ENCODE data around the gene SPEG. TPM values are rescaled to one million over a fixed set of nuclear protein-coding genes. Genes with fewer than 3 reads are reported as not detected.

Gene SPEG
- total RNA-seq, 4 donors from 2014 or later = 12.4 to 28.9 (median 17.7) TPM

DNA sequence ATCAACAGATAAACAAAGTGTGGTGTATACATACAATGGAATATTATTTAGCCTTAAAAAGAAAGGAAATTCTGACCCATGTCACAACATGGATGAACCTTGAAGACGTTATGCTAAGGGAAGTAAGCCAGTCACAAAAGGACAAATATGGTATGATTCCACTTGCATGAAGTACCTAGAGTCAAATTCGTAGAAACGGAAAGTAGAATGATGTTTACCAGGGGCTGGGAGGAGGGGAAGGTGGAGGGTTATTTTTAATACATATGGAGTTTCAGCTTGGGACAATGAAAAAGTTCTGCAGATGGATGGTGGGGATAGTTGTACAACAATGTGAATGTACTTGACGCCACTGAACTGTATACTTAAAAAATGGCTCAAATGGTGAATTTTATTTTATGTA, 19.8 kb upstream of the SPEG start:
- DNase-seq (ENCODE audit: low spot score) (no peak), ATAC-seq (ENCODE audit: low FRiP score) (no peak)
- TF ChIP-seq, protein P1, sequence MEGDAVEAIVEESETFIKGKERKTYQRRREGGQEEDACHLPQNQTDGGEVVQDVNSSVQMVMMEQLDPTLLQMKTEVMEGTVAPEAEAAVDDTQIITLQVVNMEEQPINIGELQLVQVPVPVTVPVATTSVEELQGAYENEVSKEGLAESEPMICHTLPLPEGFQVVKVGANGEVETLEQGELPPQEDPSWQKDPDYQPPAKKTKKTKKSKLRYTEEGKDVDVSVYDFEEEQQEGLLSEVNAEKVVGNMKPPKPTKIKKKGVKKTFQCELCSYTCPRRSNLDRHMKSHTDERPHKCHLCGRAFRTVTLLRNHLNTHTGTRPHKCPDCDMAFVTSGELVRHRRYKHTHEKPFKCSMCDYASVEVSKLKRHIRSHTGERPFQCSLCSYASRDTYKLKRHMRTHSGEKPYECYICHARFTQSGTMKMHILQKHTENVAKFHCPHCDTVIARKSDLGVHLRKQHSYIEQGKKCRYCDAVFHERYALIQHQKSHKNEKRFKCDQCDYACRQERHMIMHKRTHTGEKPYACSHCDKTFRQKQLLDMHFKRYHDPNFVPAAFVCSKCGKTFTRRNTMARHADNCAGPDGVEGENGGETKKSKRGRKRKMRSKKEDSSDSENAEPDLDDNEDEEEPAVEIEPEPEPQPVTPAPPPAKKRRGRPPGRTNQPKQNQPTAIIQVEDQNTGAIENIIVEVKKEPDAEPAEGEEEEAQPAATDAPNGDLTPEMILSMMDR (IDR thresholded peaks at IDR 0.05) = no peak

DNA sequence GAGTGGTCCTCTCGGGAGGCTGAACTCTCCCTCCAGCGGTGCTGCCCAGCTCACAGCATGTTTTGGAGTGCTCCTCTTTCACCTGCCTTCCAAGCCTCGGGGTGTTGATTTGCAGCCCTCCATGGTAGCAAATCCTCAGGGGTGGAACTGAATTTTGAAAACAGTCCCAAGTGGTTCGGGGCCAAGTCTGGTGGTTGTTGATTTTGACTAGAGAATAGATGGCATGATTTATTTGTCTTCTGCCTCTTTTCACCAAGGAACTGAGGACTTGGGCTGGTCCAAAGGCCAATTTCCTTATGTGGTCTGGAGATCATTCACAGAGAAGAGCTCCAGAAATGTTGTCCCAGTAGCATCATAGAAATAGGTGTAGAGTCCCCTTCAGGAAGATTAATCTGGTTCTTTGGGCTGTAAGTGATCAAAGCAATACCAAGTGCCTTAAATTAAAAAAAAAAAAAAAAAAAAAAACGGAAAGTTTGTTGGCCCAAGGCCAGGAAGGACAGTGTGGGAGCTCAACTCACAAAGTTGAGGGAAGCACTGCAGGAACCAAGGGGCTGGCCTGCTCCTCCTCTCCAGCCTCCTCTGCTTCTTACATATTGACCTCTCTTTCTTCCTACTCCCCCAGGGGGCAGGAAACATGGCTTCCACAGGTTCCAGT, 18.9 kb upstream of the SPEG start:
- no peak for DNase-seq (ENCODE audit: low spot score)
- TF ChIP-seq, protein P1 (IDR thresholded peaks at IDR 0.05) = no peak
- ATAC-seq (ENCODE audit: low FRiP score) = no peak

DNA sequence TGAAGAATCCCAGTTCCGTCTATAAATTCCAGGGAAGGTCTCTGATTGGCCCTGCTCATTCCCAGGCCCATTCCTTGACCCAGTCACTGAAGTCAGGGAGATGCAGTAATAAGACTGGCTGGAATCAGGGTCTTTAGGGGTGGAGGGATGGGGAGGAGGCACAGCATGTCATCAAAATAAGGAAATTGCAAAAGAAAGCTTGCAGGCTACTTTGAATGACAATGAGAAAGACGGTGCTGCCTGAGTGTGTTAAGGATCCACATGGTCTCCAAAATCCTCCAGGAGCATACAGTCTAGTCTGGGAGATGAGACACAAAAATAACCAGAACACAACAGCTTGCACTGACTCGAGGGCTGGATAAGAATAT, 18.4 kb upstream of the SPEG start:
- TF ChIP-seq, protein P1 (IDR thresholded peaks at IDR 0.05) = no peak
- no peak for DNase-seq (ENCODE audit: low spot score)
- ATAC-seq (ENCODE audit: low FRiP score) = no peak

DNA sequence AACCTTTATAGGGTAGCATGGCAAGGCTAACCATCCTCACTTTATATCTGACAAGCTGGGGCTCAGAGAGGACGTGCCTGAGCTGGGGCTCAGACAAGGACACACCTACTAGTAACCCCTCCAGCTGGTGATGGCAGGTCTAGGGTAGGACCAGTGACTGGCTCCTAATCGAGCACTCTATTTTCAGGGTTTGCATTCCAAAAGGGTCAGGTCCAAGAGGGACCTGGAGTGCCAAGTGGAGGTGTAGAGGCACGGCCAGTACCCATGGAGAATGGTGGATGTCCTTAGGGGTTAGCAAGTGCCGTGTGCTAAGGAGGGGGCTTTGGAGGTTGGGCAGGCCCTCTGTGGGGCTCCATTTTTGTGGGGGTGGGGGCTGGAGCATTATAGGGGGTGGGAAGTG, 17.7 kb upstream of the SPEG start:
- TF ChIP-seq, protein P1 (IDR thresholded peaks at IDR 0.05) = no peak
- DNase-seq (ENCODE audit: low spot score) (no peak), ATAC-seq (ENCODE audit: low FRiP score) (no peak)

DNA sequence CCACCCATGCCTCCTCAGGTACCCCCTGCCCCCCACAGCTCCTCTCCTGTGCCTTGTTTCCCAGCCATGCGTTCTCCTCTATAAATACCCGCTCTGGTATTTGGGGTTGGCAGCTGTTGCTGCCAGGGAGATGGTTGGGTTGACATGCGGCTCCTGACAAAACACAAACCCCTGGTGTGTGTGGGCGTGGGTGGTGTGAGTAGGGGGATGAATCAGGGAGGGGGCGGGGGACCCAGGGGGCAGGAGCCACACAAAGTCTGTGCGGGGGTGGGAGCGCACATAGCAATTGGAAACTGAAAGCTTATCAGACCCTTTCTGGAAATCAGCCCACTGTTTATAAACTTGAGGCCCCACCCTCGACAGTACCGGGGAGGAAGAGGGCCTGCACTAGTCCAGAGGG, 17.3 kb upstream of the SPEG start:
- TF ChIP-seq, protein P1 (IDR thresholded peaks at IDR 0.05) = no peak
- DNase-seq (ENCODE audit: low spot score) = no peak
- ATAC-seq (ENCODE audit: low FRiP score) = peak; percentile 51

DNA sequence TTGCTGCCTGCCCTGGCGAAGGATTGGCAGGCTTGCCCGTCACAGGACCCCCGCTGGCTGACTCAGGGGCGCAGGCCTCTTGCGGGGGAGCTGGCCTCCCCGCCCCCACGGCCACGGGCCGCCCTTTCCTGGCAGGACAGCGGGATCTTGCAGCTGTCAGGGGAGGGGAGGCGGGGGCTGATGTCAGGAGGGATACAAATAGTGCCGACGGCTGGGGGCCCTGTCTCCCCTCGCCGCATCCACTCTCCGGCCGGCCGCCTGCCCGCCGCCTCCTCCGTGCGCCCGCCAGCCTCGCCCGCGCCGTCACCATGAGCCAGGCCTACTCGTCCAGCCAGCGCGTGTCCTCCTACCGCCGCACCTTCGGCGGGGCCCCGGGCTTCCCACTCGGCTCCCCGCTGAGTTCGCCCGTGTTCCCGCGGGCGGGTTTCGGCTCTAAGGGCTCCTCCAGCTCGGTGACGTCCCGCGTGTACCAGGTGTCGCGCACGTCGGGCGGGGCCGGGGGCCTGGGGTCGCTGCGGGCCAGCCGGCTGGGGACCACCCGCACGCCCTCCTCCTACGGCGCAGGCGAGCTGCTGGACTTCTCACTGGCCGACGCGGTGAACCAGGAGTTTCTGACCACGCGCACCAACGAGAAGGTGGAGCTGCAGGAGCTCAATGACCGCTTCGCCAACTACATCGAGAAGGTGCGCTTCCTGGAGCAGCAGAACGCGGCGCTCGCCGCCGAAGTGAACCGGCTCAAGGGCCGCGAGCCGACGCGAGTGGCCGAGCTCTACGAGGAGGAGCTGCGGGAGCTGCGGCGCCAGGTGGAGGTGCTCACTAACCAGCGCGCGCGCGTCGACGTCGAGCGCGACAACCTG, 16.3 kb upstream of the SPEG start, which contains the start of gene DES:
TSS of gene DES (plus strand) at position 223 of the 857 bp plus-strand sequence. CDS start at position 309, 86 bp downstream.
- TF ChIP-seq, protein P1 (IDR thresholded peaks at IDR 0.05) = peak in 1 of 3 donors; percentile 10
- ATAC-seq (ENCODE audit: low FRiP score) = peak; percentile 62
- no peak for DNase-seq (ENCODE audit: low spot score)

DNA sequence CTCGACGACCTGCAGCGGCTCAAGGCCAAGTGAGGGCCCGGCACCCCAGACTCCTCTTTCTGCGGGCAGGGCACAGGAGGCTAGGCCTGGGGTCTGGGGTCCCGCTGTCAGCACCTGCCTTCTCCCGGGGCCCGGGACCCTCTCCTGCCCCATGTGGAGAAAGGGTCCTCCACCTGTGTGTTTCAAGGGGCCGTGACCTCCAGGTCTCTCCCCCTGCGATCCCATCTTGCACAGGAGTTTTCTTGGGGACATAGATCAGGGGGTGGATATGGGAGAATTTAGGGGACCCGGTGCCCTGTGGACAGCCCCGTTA, 15.7 kb upstream of the SPEG start:
- TF ChIP-seq, protein P1 (IDR thresholded peaks at IDR 0.05) = no peak
- DNase-seq (ENCODE audit: low spot score) (no peak), ATAC-seq (ENCODE audit: low FRiP score) (no peak)
